HCT116 (cell line): ENCODE data around the gene SEZ6. TPM values are rescaled to one million over a fixed set of nuclear protein-coding genes. Genes with fewer than 3 reads are reported as not detected.

Experiments
- ATAC-seq: fragments of 200-7000 bp; cut with Tn5 transposase; 2 replicates; pipeline ENCODE4 v1.9.1; 2020; ENCODE audit warnings: mild to moderate bottlenecking, moderate library complexity
- BruUV-seq: library from RNA; stranded (reverse); fragments of 400-500 nt; replicated peaks from 2 replicates; lab custom pipeline; 2021; lab: Mats Ljungman, UMichigan
- CTCF ChIA-PET: fragments of 300-600 bp; sonication (Branson Sonifier 250); formaldehyde crosslinking; loops from one replicate; lab custom pipeline; 2021; ENCODE audit warnings: antibody characterized with exemption; lab: Charles Lee
- POLR2A ChIA-PET: fragments of 300-600, 350-600 bp; sonication (Branson Sonifier 250); formaldehyde crosslinking; loops from one replicate; lab custom pipeline; 2021; ENCODE audit warnings: antibody characterized with exemption; lab: Charles Lee
- RAD21 ChIA-PET, 2 experiments: fragments of 300-600 bp; sonication (Branson Sonifier 250); formaldehyde crosslinking; loops; one replicate each; lab custom pipeline; 2023; ENCODE audit warnings: low total read pairs in 2 of 2; ENCODE audit not compliant: uncharacterized antibody in 2 of 2, unreplicated experiment in 2 of 2, low non-redundant PET in 1 of 2; lab: Charles Lee
- DNase-seq: peaks from one replicate; pipeline ENCODE4 v3.0.0-alpha.2; 2010; ENCODE audit warnings: low read depth, low spot score
- H2AFZ ChIP-seq: fragments of 200-600 bp; shearing (Covaris generic), sonication (generic); 2 replicates; pipeline ENCODE4 v1.6.1; 2017; ENCODE audit warnings: low read depth, mixed run types, mixed read lengths, antibody characterized with exemption, low read length; ENCODE audit not compliant: poor library complexity, severe bottlenecking
- H3K27ac ChIP-seq: 2 replicates; pipeline ENCODE4 v1.5.1; 2012; ENCODE audit warnings: low read depth, low read length
- H3K27me3 ChIP-seq: fragments of 200-600 bp; sonication (generic); 2 replicates; pipeline ENCODE4 v1.6.1; 2016; ENCODE audit warnings: mixed run types, low read length, mixed read lengths; ENCODE audit not compliant: insufficient read depth
- H3K36me3 ChIP-seq, 2 experiments: fragments of 200-500 bp in 1 of 2; fragments of 200-600 bp in 1 of 2; sonication (Bioruptor generic) in 1 of 2; sonication (generic) in 1 of 2; 2 replicates each; pipeline versions ENCODE4 v1.5.1 to v1.6.1; 2014 to 2016; ENCODE audit warnings: low read length in 2 of 2, inconsistent platforms in 1 of 2, mixed read lengths in 1 of 2, mixed run types in 1 of 2; ENCODE audit not compliant: insufficient read depth in 2 of 2, control insufficient read depth in 1 of 2
- H3K4me1 ChIP-seq, 2 experiments: fragments of 200-600 bp in 1 of 2; sonication (generic) in 1 of 2; 2 replicates each; pipeline versions ENCODE4 v1.5.1 to v1.6.1; 2012 to 2017; ENCODE audit warnings: low read length in 2 of 2, inconsistent platforms in 1 of 2, mild to moderate bottlenecking in 1 of 2, mixed read lengths in 1 of 2, mixed run types in 1 of 2, moderate library complexity in 1 of 2; ENCODE audit not compliant: insufficient read depth in 2 of 2, control insufficient read depth in 1 of 2
- H3K4me2 ChIP-seq: fragments of 200-600 bp; sonication (generic); 2 replicates; pipeline ENCODE4 v1.6.1; 2017; ENCODE audit warnings: mixed run types, low read length, mixed read lengths
- H3K4me3 ChIP-seq, 2 experiments: fragments of 200-600 bp in 1 of 2; sonication (generic) in 1 of 2; replicated peaks in 1 of 2; 2 replicates each; pipeline ENCODE4 v1.5.1; 2011 to 2016; ENCODE audit warnings: low read length in 2 of 2, control low read depth in 1 of 2, low read depth in 1 of 2, mild to moderate bottlenecking in 1 of 2, mixed read lengths in 1 of 2, mixed run types in 1 of 2
- H3K79me2 ChIP-seq: fragments of 200-600 bp; sonication (generic); 2 replicates; pipeline ENCODE4 v1.6.1; 2017; ENCODE audit warnings: mild to moderate bottlenecking, mixed run types, low read length, moderate library complexity, mixed read lengths; ENCODE audit not compliant: insufficient read depth
- H3K9ac ChIP-seq: fragments of 200-600 bp; sonication (generic); 2 replicates; pipeline ENCODE4 v1.6.1; 2016; ENCODE audit warnings: low read length, mixed read lengths
- H3K9me2 ChIP-seq: fragments of 200-600 bp; sonication (generic), shearing (Covaris generic); 2 replicates; pipeline ENCODE4 v1.6.1; 2017; ENCODE audit warnings: mixed run types, mild to moderate bottlenecking, moderate library complexity; ENCODE audit not compliant: insufficient read depth
- H3K9me3 ChIP-seq, 2 experiments: fragments of 200-500 bp in 1 of 2; fragments of 200-600 bp in 1 of 2; sonication (Bioruptor generic) in 1 of 2; sonication (generic) in 1 of 2; 2 replicates each; pipeline ENCODE4 v1.6.1; 2014 to 2017; ENCODE audit warnings: low read length in 2 of 2, mixed read lengths in 2 of 2, inconsistent platforms in 1 of 2, low read depth in 1 of 2, mild to moderate bottlenecking in 1 of 2, mixed run types in 1 of 2, moderate library complexity in 1 of 2; ENCODE audit not compliant: control insufficient read depth in 1 of 2, insufficient read depth in 1 of 2
- H4K20me1 ChIP-seq: fragments of 200-600 bp; sonication (generic), shearing (Covaris generic); 2 replicates; pipeline ENCODE4 v1.6.1; 2017; ENCODE audit warnings: mixed run types, mild to moderate bottlenecking, moderate library complexity; ENCODE audit not compliant: insufficient read depth
- ATF3 ChIP-seq: IDR thresholded peaks from 2 replicates; pipeline ENCODE4 v1.6.1; 2012
- CBX3 ChIP-seq: IDR thresholded peaks from 2 replicates; pipeline ENCODE4 v1.6.1; 2012; ENCODE audit warnings: low read depth
- CEBPB ChIP-seq: IDR thresholded peaks from 2 replicates; pipeline ENCODE4 v1.6.1; 2012; ENCODE audit warnings: low read depth
- CTCF ChIP-seq, 3 experiments: fragments of 200-600 bp in 1 of 3; sonication (generic) in 1 of 3; IDR thresholded peaks in 2 of 3; conservative IDR thresholded peaks in 1 of 3; 2 replicates each; pipeline ENCODE4 v1.5.1; 2012 to 2017; ENCODE audit warnings: low read depth in 2 of 3, low read length in 2 of 3, antibody characterized with exemption in 1 of 3, borderline replicate concordance in 1 of 3, control low read depth in 1 of 3, mild to moderate bottlenecking in 1 of 3, mixed read lengths in 1 of 3, mixed run types in 1 of 3, moderate library complexity in 1 of 3; ENCODE audit not compliant: insufficient read depth in 1 of 3
- EGR1 ChIP-seq: IDR thresholded peaks from 2 replicates; pipeline ENCODE4 v1.6.1; 2012; ENCODE audit warnings: low read depth
- EZH2 ChIP-seq: fragments of 200-600 bp; sonication (generic); IDR thresholded peaks from 2 replicates; pipeline ENCODE4 v1.6.1; 2017; ENCODE audit warnings: antibody characterized with exemption, mixed run types
- EZH2phosphoT487 ChIP-seq: fragments of 200-600 bp; IDR thresholded peaks from 2 replicates; pipeline ENCODE4 v1.6.1; 2018; ENCODE audit warnings: antibody characterized with exemption, borderline replicate concordance
- FOSL1 ChIP-seq: IDR thresholded peaks from 2 replicates; pipeline ENCODE4 v1.6.1; 2012; ENCODE audit warnings: low read depth
- MAX ChIP-seq: IDR thresholded peaks from 2 replicates; pipeline ENCODE4 v1.6.1; 2012
- POLR2A ChIP-seq: IDR thresholded peaks from 2 replicates; pipeline ENCODE4 v1.7.0; 2011; ENCODE audit warnings: borderline replicate concordance; ENCODE audit not compliant: insufficient read depth, insufficient read length; ENCODE audit errors: extremely low read depth
- POLR2AphosphoS5 ChIP-seq: IDR thresholded peaks from 2 replicates; pipeline ENCODE4 v1.6.1; 2011; ENCODE audit warnings: mild to moderate bottlenecking, low read depth, low read length, moderate library complexity
- RAD21 ChIP-seq: IDR thresholded peaks from 2 replicates; pipeline ENCODE4 v1.6.1; 2012; ENCODE audit warnings: low read depth, mild to moderate bottlenecking
- SIN3A ChIP-seq: IDR thresholded peaks from 2 replicates; pipeline ENCODE4 v1.6.1; 2012; ENCODE audit warnings: low read depth
- SRF ChIP-seq: IDR thresholded peaks from 2 replicates; pipeline ENCODE4 v1.6.1; 2012; ENCODE audit warnings: low read depth
- TCF7L2 ChIP-seq: IDR thresholded peaks from 2 replicates; pipeline ENCODE4 v1.7.0; 2011; ENCODE audit warnings: borderline replicate concordance, inconsistent platforms; ENCODE audit not compliant: insufficient read depth, insufficient read length; ENCODE audit errors: extremely low read depth
- YY1 ChIP-seq: IDR thresholded peaks from 2 replicates; pipeline ENCODE4 v1.6.1; 2011; ENCODE audit warnings: low read length, low read depth, moderate library complexity, mild to moderate bottlenecking; ENCODE audit not compliant: insufficient replicate concordance; ENCODE audit errors: extremely low read depth
- ZBTB33 ChIP-seq: IDR thresholded peaks from 2 replicates; pipeline ENCODE4 v1.6.1; 2011; ENCODE audit warnings: mild to moderate bottlenecking, low read length, moderate library complexity; ENCODE audit not compliant: insufficient replicate concordance; ENCODE audit errors: extremely low read depth
- ZNF274 ChIP-seq: fragments of 200-500 bp; sonication (Bioruptor generic); IDR thresholded peaks from 2 replicates; pipeline ENCODE4 v1.6.1; 2014; ENCODE audit warnings: mild to moderate bottlenecking, low read depth, low read length, inconsistent platforms
- intact Hi-C: fragments of 100-400 bp; cut with micrococcal nuclease; formaldehyde crosslinking; loops from 2 replicates; pipeline ENCODE4 v1.10.0; 2022
- total RNA-seq: library from RNA; stranded (reverse); gene quantifications from one replicate; pipeline ENCODE4 v1.2.1, GENCODE V29; 2021; ENCODE audit not compliant: unreplicated experiment

Gene SEZ6
- total RNA-seq, 1 experiment from 2014 or later, result 0.22 TPM

GRCh38 chr17:28944343-28944742 is 61.5 kb downstream of the SEZ6 start:
- no TSS peak for BruUV-seq
- Histone ChIP-seq H3K4me2 (no peak overlapping the region), H3K27ac (no peak overlapping the region), H2AFZ (no peak overlapping the region), H3K9me3 (no peaks in the 10 kb centered on the region), H3K4me1 (peaks cover 9 to 11% of the 10 kb centered on the region in 2 experiments), H4K20me1 (no peaks in the 10 kb centered on the region), H3K27me3 (no peaks in the 10 kb centered on the region), H3K9me2 (no peaks in the 10 kb centered on the region), H3K4me3 (no peak overlapping the region), H3K79me2 (peaks cover 100% of the 10 kb centered on the region), H3K9ac (no peak overlapping the region), H3K36me3 (peaks cover 6 to 17% of the 10 kb centered on the region in 2 experiments; a peak in 3 of 4 replicates)
- TF ChIP-seq EZH2 (no peak), ZNF274 (no peak), ATF3 (no peak), YY1 (no peak)
- CTCF ChIA-PET, result no interaction called here
- no peak for DNase-seq
- POLR2A ChIA-PET, result no interaction called here
- RAD21 ChIA-PET, result no interaction called here
- ATAC-seq, result no peak
- intact Hi-C loops, result no loop called here

- Histone ChIP-seq H3K79me2 (peaks cover 100% of the 10 kb centered on the region), H3K27me3 (no peaks in the 10 kb centered on the region), H3K9me3 (no peaks in the 10 kb centered on the region), H4K20me1 (no peaks in the 10 kb centered on the region), H3K4me1 (peaks cover 0 to under 1% of the 10 kb centered on the region in 2 experiments; a peak in 1 of 4 replicates), H3K9me2 (no peaks in the 10 kb centered on the region), H3K27ac (no peak overlapping the region), H3K4me2 (no peak overlapping the region), H3K9ac (no peak overlapping the region), H3K4me3 (no peak overlapping the region), H3K36me3 (peaks cover 6 to 17% of the 10 kb centered on the region in 2 experiments; a peak in 3 of 4 replicates), H2AFZ (no peak overlapping the region)
- POLR2A ChIA-PET, result no interaction called here
- intact Hi-C loops, result no loop called here
- no peak for TF ChIP-seq EGR1
- TF ChIP-seq CTCF (IDR thresholded peaks at IDR 0.05 in 2 of 3, conservative IDR thresholded peaks at IDR 0.05 in 1 of 3; ENCODE audit: borderline replicate concordance in 1 of 3, insufficient read depth in 1 of 3, low read depth in 2 of 3, low read length in 2 of 3), result no peak
- TF ChIP-seq RAD21, result no peak
- TF ChIP-seq ZBTB33, result no peak
- no peak for TF ChIP-seq EZH2phosphoT487
- no peak for TF ChIP-seq EZH2
- no peak for TF ChIP-seq POLR2AphosphoS5
- no peak for TF ChIP-seq POLR2A
- TF ChIP-seq MAX, result no peak
- no peak for TF ChIP-seq SIN3A
- TF ChIP-seq SRF, result no peak
- no peak for TF ChIP-seq CEBPB
- no peak for TF ChIP-seq TCF7L2
- no peak for TF ChIP-seq FOSL1
- no peak for TF ChIP-seq CBX3
- no peak for DNase-seq
- no peak for ATAC-seq
- CTCF ChIA-PET, result no interaction called here
- BruUV-seq, result no TSS peak
- RAD21 ChIA-PET, result no interaction called here
Observed at GRCh38 chr17:28942925-28943324, 62.9 kb downstream of the SEZ6 start.
